Stimulated activated CD8-positive, alpha-beta memory T cell treated with anti-CD3 and anti-CD28 coated beads, Interleukin-7, amount 100 ng/mL, for 48 hours (primary cell): ENCODE data around the gene FGA.
"Not testable (repeated sequence)": the region's sequence is repeated elsewhere in the genome, so short reads cannot be mapped to it uniquely, and the experiment has no call there.

ENCODE experiments used
- DNase-seq, 2 donors: peaks; one replicate each; pipeline ENCODE4 v3.0.0-alpha.2; 2020; ENCODE audit warnings: low read depth in 1 of 2; ENCODE audit errors: extremely low read depth in 1 of 2

The FGA gene

GRCh38 chr4:154608361-154609252 lies 18.1 kb upstream of the FGA start:
- DNase-seq = no peak

GRCh38 chr4:154606728-154607723 lies 16.5 kb upstream of the FGA start:
- DNase-seq = no peak

- no peak for DNase-seq
Observed at GRCh38 chr4:154604696-154605200, 14.2 kb upstream of the FGA start.

- no peak for DNase-seq
Observed at GRCh38 chr4:154603033-154603943, 12.7 kb upstream of the FGA start.

GRCh38 chr4:154602404-154603020 lies 12.0 kb upstream of the FGA start:
- no peak for DNase-seq

GRCh38 chr4:154597798-154598774 lies 7.5 kb upstream of the FGA start:
- DNase-seq = no peak

GRCh38 chr4:154597281-154597680 lies 6.7 kb upstream of the FGA start:
- not testable (repeated sequence) for DNase-seq

- no peak for DNase-seq
Observed at GRCh38 chr4:154595807-154596206, 5.3 kb upstream of the FGA start.

- DNase-seq = not testable (repeated sequence)
Observed at GRCh38 chr4:154594343-154594742, 3.8 kb upstream of the FGA start.

- no peak for DNase-seq
Observed at GRCh38 chr4:154593868-154594267, 3.3 kb upstream of the FGA start.

- no peak for DNase-seq
Observed at GRCh38 chr4:154591890-154592289, 1.3 kb upstream of the FGA start.

GRCh38 chr4:154589296-154590197 lies 995 bp downstream of the FGA start:
- no peak for DNase-seq

GRCh38 chr4:154588198-154588597 lies 2.3 kb downstream of the FGA start:
- DNase-seq = no peak

- DNase-seq = no peak
Observed at GRCh38 chr4:154586296-154587033, 4.1 kb downstream of the FGA start.

- DNase-seq = no peak
Observed at GRCh38 chr4:154585369-154586018, 5.0 kb downstream of the FGA start.

- no peak for DNase-seq
Observed at GRCh38 chr4:154584259-154584658, 6.3 kb downstream of the FGA start.
